ENCODE data around the gene DNER.

- TF ChIP-seq POLR2A (IDR thresholded peaks at IDR 0.05) = no peak
- TF ChIP-seq CTCF (IDR thresholded peaks at IDR 0.05) = no peak
These were observed 258.3 kb downstream of the DNER start for GRCh38 chr2:229456091-229456490.
